ENCODE results near the gene ECM2.

- no peak for TF ChIP-seq CHD2 (IDR thresholded peaks at IDR 0.05; ENCODE audit: low read length)
- TF ChIP-seq ATF3 (IDR thresholded peaks at IDR 0.05; ENCODE audit: insufficient read depth, low read depth, low read length), result no peak
- no peak for TF ChIP-seq CTCF (IDR thresholded peaks at IDR 0.05; ENCODE audit: control extremely low read depth in 1 of 3, insufficient read depth in 1 of 3, low read depth in 1 of 3, low read length in 3 of 3)
- no peak for TF ChIP-seq USF2 (IDR thresholded peaks at IDR 0.05; ENCODE audit: low read length)
- TF ChIP-seq MAX (IDR thresholded peaks at IDR 0.05), result no peak
- no peak for TF ChIP-seq KDM1A (IDR thresholded peaks at IDR 0.05; ENCODE audit: borderline replicate concordance, low read length)
- no peak for TF ChIP-seq JUN (IDR thresholded peaks at IDR 0.05; ENCODE audit: low read depth, low read length)
Measured at GRCh38 chr9:92506184-92506857, 29.5 kb downstream of the ECM2 start.
